CD14-positive monocyte (primary cell): ENCODE results near the gene MAP2K7. TPM values are rescaled to one million over a fixed set of nuclear protein-coding genes. Genes with fewer than 3 reads are reported as not detected.

ENCODE experiments used
- DNase-seq, 3 donors: peaks; one replicate each; pipeline ENCODE4 v3.0.0-alpha.2; 2011 to 2022
- H2AFZ ChIP-seq: 2 replicates; pipeline ENCODE4 v1.6.0; 2012; ENCODE audit warnings: mild to moderate bottlenecking, low read depth, low read length, inconsistent platforms; ENCODE audit not compliant: insufficient read depth, poor library complexity, severe bottlenecking
- H3K27ac ChIP-seq, 2 donors: 1 replicate in 1 of 2; 2 replicates in 1 of 2; pipeline ENCODE4 v1.5.1; 2012 to 2013; ENCODE audit warnings: low read length in 2 of 2, control low read depth in 1 of 2, inconsistent platforms in 1 of 2, low read depth in 1 of 2, mild to moderate bottlenecking in 1 of 2
- H3K27me3 ChIP-seq, 2 donors: one replicate each; pipeline versions ENCODE4 v1.6.0 to v1.6.1; 2011 to 2013; ENCODE audit warnings: low read length in 2 of 2; ENCODE audit not compliant: control insufficient read depth in 2 of 2, insufficient read depth in 2 of 2
- H3K36me3 ChIP-seq, 2 donors: replicated peaks in 1 of 2; 1 replicate in 1 of 2; 2 replicates in 1 of 2; pipeline versions ENCODE4 v1.5.1 to v1.6.1; 2012 to 2013; ENCODE audit warnings: low read length in 2 of 2, control low read depth in 1 of 2, inconsistent platforms in 1 of 2, mild to moderate bottlenecking in 1 of 2; ENCODE audit not compliant: insufficient read depth in 2 of 2, control insufficient read depth in 1 of 2
- H3K4me1 ChIP-seq, 2 donors: 1 replicate in 1 of 2; 2 replicates in 1 of 2; pipeline versions ENCODE4 v1.5.1 to v1.6.1; 2012 to 2013; ENCODE audit warnings: low read length in 2 of 2, control low read depth in 1 of 2, inconsistent platforms in 1 of 2, mild to moderate bottlenecking in 1 of 2, moderate library complexity in 1 of 2; ENCODE audit not compliant: insufficient read depth in 2 of 2, control insufficient read depth in 1 of 2
- H3K4me2 ChIP-seq: replicated peaks from 2 replicates; pipeline ENCODE3; 2012; ENCODE audit warnings: low read length, moderate library complexity, mild to moderate bottlenecking; ENCODE audit not compliant: poor library complexity, severe bottlenecking; ENCODE audit errors: extremely low read depth
- H3K4me3 ChIP-seq, 3 experiments: fragments of 200-600 bp in 1 of 3; sonication (generic) in 1 of 3; replicated peaks in 1 of 3; 1 replicate in 2 of 3; 2 replicates in 1 of 3; pipeline ENCODE4 v1.5.1; 2011 to 2013; ENCODE audit warnings: low read length in 3 of 3, mild to moderate bottlenecking in 3 of 3, control low read depth in 2 of 3, low read depth in 2 of 3, inconsistent platforms in 1 of 3, moderate library complexity in 1 of 3
- H3K79me2 ChIP-seq: 2 replicates; pipeline ENCODE4 v1.6.0; 2012; ENCODE audit warnings: mild to moderate bottlenecking, control low read depth, inconsistent platforms, low read length, moderate library complexity; ENCODE audit not compliant: insufficient read depth
- H3K9ac ChIP-seq: 2 replicates; pipeline ENCODE4 v1.6.0; 2017; ENCODE audit warnings: low read length, mild to moderate bottlenecking; ENCODE audit not compliant: insufficient read depth, poor library complexity, severe bottlenecking
- H3K9me3 ChIP-seq, 2 donors: replicated peaks in 1 of 2; 1 replicate in 1 of 2; 2 replicates in 1 of 2; pipeline versions ENCODE4 v1.5.1 to v1.6.1; 2012 to 2013; ENCODE audit warnings: low read length in 2 of 2, control low read depth in 1 of 2; ENCODE audit not compliant: control insufficient read depth in 1 of 2, insufficient read depth in 1 of 2
- H4K20me1 ChIP-seq: 2 replicates; pipeline ENCODE4 v1.6.0; 2012; ENCODE audit warnings: mild to moderate bottlenecking, low read length, control low read depth, moderate library complexity; ENCODE audit not compliant: insufficient read depth
- H3K27ac Mint-ChIP-seq, 7 donors: one replicate each; pipeline ENCODE4 v1.8.0; 2020; ENCODE audit warnings: mild to moderate bottlenecking in 7 of 7, mixed read lengths in 7 of 7, moderate library complexity in 6 of 7, inconsistent platforms in 2 of 7
- H3K27me3 Mint-ChIP-seq, 3 donors: one replicate each; pipeline ENCODE4 v1.8.0; 2021 to 2022; ENCODE audit warnings: low read depth in 3 of 3, mild to moderate bottlenecking in 3 of 3, mixed read lengths in 3 of 3, moderate library complexity in 3 of 3, inconsistent platforms in 1 of 3
- H3K36me3 Mint-ChIP-seq, 2 donors: one replicate each; pipeline ENCODE4 v1.8.0; 2020; ENCODE audit warnings: mixed read lengths in 2 of 2, inconsistent platforms in 1 of 2, mild to moderate bottlenecking in 1 of 2
- H3K4me1 Mint-ChIP-seq: one replicate; pipeline ENCODE4 v1.8.0; 2020; ENCODE audit warnings: mild to moderate bottlenecking, mixed read lengths
- H3K4me3 Mint-ChIP-seq, 2 donors: one replicate each; pipeline ENCODE4 v1.8.0; 2020; ENCODE audit warnings: mild to moderate bottlenecking in 2 of 2, mixed read lengths in 2 of 2, moderate library complexity in 1 of 2
- H3K9me3 Mint-ChIP-seq, 7 donors: one replicate each; pipeline ENCODE4 v1.8.0; 2020 to 2022; ENCODE audit warnings: mixed read lengths in 7 of 7, mild to moderate bottlenecking in 6 of 7, moderate library complexity in 6 of 7, inconsistent platforms in 2 of 7
- CTCF ChIP-seq: fragments of 200-600 bp; IDR thresholded peaks from one replicate; pipeline ENCODE4 v1.8.0; 2022; ENCODE audit warnings: antibody characterized with exemption, mild to moderate bottlenecking
- WGBS: methylation state at CpG from one replicate; pipeline ENCODE4 v1.1.5; 2013; ENCODE audit warnings: missing lambda C conversion rate; ENCODE audit not compliant: insufficient coverage; 5-methylcytosine and 5-hydroxymethylcytosine counted together
- intact Hi-C, 2 donors: fragments of 100-400 bp; cut with micrococcal nuclease; formaldehyde crosslinking; loops; one replicate each; pipeline versions ENCODE4 v1.15.0 to v1.15.1; 2023
- polyA plus RNA-seq, 3 donors: library from polyadenylated mRNA; depleted of rRNA in 1 of 3; unstranded in 2 of 3; stranded (reverse) in 1 of 3; fragments of 300-500 nt in 2 of 3; fragments of >200 nt in 1 of 3; fragmentation: Illumina TruSeq in 2 of 3; gene quantifications; 1 replicate in 2 of 3; 2 replicates in 1 of 3; pipeline ENCODE4 v1.2.3, GENCODE V29; 2012 to 2021

The MAP2K7 gene
- polyA plus RNA-seq, 3 donors = 0.92 to 39.5 (median 1.5) TPM

DNA sequence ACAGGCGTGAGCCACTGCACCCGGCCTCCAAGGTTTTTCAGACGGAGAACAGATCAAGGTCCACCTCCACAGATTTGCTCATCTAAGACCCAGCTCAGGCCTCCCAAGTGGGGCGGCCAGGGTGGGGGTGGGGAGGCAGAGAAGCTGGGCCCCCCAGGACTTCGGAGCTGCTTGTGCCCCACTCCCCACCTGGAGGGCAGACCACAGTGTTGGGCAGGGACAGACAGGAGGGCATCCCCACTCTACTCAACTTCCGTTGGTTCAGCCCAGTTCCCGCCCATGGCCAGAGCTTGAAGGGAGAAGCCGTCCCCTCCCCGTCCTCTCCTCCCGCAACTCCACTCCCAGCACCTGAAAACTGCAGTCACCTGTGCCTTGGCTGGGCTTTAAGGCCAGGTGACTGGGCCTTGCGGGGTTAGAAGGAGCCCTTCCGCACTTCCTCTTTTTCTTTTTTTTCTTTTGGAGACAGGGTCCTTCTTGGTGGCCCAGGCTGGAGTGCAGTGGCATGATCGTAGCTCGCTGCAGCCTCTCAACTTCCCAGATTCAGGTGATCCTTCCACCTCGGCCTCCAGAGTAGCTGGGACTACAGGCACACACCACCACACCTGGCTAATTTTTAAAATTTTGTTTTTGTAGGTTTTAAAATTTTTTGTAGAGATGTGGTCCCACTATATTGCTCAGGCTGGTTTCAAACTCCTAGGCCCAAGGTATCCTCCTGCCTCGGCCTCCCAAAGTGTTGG is 16.1 kb upstream of the MAP2K7 start:
- WGBS = 58% methylated on average over 9 of the region's 16 CpGs
- Histone ChIP-seq H3K79me2 (no peaks in the 10 kb centered on the region), H3K9me3 (no peaks in the 10 kb centered on the region), H4K20me1 (no peaks in the 10 kb centered on the region), H3K27ac (no peak overlapping the region), H3K4me3 (no peak overlapping the region), H3K4me2 (no peak overlapping the region), H3K36me3 (no peaks in the 10 kb centered on the region), H3K4me1 (peaks cover 2 to 7% of the 10 kb centered on the region in 2 donors), H2AFZ (no peak overlapping the region), H3K9ac (no peak overlapping the region), H3K27me3 (peaks cover 8 to 26% of the 10 kb centered on the region in 2 donors)
- Mint-ChIP-seq H3K27ac (peak overlapping the region in 1 of 7 donors; percentile 50), H3K4me3 (peak overlapping the region in 1 of 2 donors; percentile 81), H3K9me3 (peaks cover 0 to 10% (median 0%) of the 10 kb centered on the region in 7 donors), H3K4me1 (peaks cover 7% of the 10 kb centered on the region), H3K27me3 (peaks cover 43 to 60% (median 58%) of the 10 kb centered on the region in 3 donors), H3K36me3 (peaks cover 0 to 3% of the 10 kb centered on the region in 2 donors)
- intact Hi-C loops = no loop called here
- DNase-seq = no peak
- no peak for TF ChIP-seq CTCF

DNA sequence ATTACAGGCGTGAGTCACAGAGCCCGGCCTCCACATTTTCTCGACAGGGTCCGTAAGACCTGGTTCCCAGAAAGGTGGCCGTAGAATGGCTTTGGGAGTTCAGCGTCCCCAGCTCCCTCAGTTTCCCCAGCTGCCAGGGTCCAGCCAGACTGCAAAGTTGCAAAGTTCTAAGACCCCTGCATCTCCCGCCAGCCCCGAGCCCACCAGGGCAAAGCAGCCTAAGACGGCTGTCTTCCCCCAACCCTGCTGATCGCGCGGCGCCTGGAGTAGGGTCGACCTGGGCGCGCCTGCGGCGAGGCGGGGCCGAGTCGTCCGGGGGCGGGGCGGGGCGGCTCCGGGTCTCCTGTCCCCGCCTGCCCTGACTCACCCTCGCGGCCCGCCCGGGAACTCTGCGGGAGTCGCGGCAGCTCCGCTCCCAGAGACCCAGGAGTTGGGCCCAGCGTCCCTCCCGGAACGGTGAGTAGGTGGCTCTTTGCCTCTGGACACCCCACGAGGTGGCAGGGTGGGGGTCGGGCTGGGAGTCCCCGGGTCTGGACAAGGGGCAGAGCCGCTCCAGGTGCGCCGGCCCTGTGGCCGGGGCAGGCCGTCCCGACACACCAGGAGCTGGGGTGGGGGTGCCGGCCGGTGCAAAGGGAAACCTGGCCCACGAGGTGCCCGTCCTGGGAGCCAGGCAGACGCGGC is 15.4 kb upstream of the MAP2K7 start, which contains the start of gene LRRC8E:
LRRC8E (plus strand) TSS at position 366 of the 681 bp plus-strand sequence. CDS start 7,094 bp downstream, outside the sequence.
- H3K4me1 ChIP-seq = peaks cover 2 to 7% of the 10 kb centered on the region in 2 donors
- peak within 1 kb of the TSS; percentile 22 for H3K4me2 ChIP-seq
- H3K36me3 Mint-ChIP-seq = peaks cover 0 to 3% of the 10 kb centered on the region in 2 donors
- no peak within 1 kb of the TSS for H3K9ac ChIP-seq
- H3K79me2 ChIP-seq = no peaks in the 10 kb centered on the region
- WGBS = 12% methylated on average over 53 of the region's 53 CpGs
- TF ChIP-seq CTCF = no peak
- H4K20me1 ChIP-seq = no peaks in the 10 kb centered on the region
- no peak within 1 kb of the TSS for H3K27ac ChIP-seq
- no peaks in the 10 kb centered on the region for H3K9me3 ChIP-seq
- no peaks in the 10 kb centered on the region for H3K36me3 ChIP-seq
- H3K27me3 Mint-ChIP-seq = peaks cover 43 to 64% (median 60%) of the 10 kb centered on the region in 3 donors
- peak in 2 of 3 donors; percentile 16 to 54 for DNase-seq
- peak within 1 kb of the TSS in 1 of 2 donors; percentile 81 for H3K4me3 Mint-ChIP-seq
- H3K4me1 Mint-ChIP-seq = peaks cover 7% of the 10 kb centered on the region
- H3K27me3 ChIP-seq = peaks cover 8 to 26% of the 10 kb centered on the region in 2 donors
- peaks cover 0 to 10% (median 0%) of the 10 kb centered on the region in 7 donors for H3K9me3 Mint-ChIP-seq
- peak within 1 kb of the TSS; percentile 53 for H2AFZ ChIP-seq
- intact Hi-C loops = no loop called here
- peak within 1 kb of the TSS in 1 of 7 donors; percentile 50 for H3K27ac Mint-ChIP-seq
- peak within 1 kb of the TSS in 1 of 3 experiments; percentile 16 for H3K4me3 ChIP-seq
